T-helper 2 cell treated with Interferon-gamma antibody and Interleukin-4, amounts not matched to agents 5 μg/mL and 100 μg/mL, for 36 hours (primary cell): Measurements from ENCODE around the gene PHACTR3.

Source experiments
- DNase-seq: peaks from one replicate; pipeline ENCODE4 v3.0.0; 2021; ENCODE audit warnings: low spot score
- H3K27ac Mint-ChIP-seq: one replicate; pipeline ENCODE4 v1.8.0; 2021; ENCODE audit warnings: mild to moderate bottlenecking, mixed read lengths
- H3K27me3 Mint-ChIP-seq: one replicate; pipeline ENCODE4 v1.8.0; 2021; ENCODE audit warnings: low read depth, mixed read lengths
- H3K36me3 Mint-ChIP-seq: one replicate; pipeline ENCODE4 v1.8.0; 2021; ENCODE audit warnings: low read depth, mixed read lengths
- H3K4me1 Mint-ChIP-seq: one replicate; pipeline ENCODE4 v1.8.0; 2021; ENCODE audit warnings: low read depth, mixed read lengths
- H3K4me3 Mint-ChIP-seq: one replicate; pipeline ENCODE4 v1.8.0; 2022; ENCODE audit warnings: mild to moderate bottlenecking, moderate library complexity, mixed read lengths
- H3K9me3 Mint-ChIP-seq: one replicate; pipeline ENCODE4 v1.8.0; 2021; ENCODE audit warnings: mixed read lengths

Gene PHACTR3

GRCh38 chr20:59628171-59628570, 23.8 kb downstream of the PHACTR3 start:
- Mint-ChIP-seq H3K27me3 (no peaks in the 10 kb centered on the region), H3K36me3 (no peaks in the 10 kb centered on the region), H3K4me1 (no peaks in the 10 kb centered on the region), H3K27ac (no peak overlapping the region), H3K4me3 (no peak overlapping the region), H3K9me3 (no peaks in the 10 kb centered on the region)
- no peak for DNase-seq

DNA sequence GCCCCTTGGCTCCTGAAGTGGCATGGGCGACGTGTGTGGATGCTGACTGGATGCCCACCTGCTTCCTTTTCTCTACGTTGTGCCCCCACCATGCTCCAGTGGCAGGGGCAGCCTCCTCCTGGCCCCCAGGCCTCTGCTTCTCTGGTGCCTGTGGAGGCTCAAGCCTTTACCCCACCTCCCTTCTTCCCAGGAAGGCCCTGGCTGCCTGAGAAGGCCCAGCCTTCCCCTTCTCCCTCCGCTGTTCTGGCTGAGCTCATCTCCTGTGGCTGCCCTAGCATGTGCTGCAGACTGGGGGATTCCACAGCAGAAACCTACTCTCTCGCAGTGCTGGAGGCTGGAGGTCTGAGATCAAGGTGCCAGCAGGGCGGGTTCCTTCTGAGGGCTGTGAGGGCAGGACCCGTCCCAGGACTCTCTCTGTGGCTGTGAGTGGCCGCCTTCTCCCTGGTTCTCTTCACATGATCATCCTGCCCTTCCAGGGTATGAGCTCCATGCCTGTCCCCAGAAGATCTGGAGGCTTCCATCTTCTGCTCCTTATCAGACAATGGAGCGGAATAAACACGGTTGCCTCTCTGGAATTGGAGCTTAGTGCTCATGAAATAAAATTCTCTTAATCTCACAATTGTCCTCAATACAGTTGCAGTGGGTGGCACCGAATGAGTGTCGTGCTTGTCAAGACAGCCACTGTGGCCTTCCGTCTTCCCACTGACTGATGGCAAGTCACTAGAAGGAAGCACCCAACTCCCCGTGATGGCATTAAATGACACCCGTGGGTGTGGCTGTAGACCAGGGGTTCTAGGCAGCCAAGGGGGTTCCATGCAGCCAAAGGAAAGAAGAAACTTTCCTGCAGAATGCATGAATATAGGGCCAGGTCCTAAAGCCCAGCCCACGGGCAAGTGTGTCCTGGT, 25.1 kb downstream of the PHACTR3 start:
- Mint-ChIP-seq H3K4me3 (no peak overlapping the region), H3K36me3 (no peaks in the 10 kb centered on the region), H3K4me1 (no peaks in the 10 kb centered on the region), H3K27me3 (no peaks in the 10 kb centered on the region), H3K27ac (no peak overlapping the region), H3K9me3 (no peaks in the 10 kb centered on the region)
- DNase-seq: no peak

GRCh38 chr20:59630526-59630925, 26.2 kb downstream of the PHACTR3 start:
- no peaks in the 10 kb centered on the region for H3K4me1 Mint-ChIP-seq
- DNase-seq: no peak
- peak overlapping the region; percentile 1 for H3K27ac Mint-ChIP-seq
- H3K9me3 Mint-ChIP-seq: no peaks in the 10 kb centered on the region
- H3K4me3 Mint-ChIP-seq: no peak overlapping the region
- H3K36me3 Mint-ChIP-seq: no peaks in the 10 kb centered on the region
- H3K27me3 Mint-ChIP-seq: no peaks in the 10 kb centered on the region

GRCh38 chr20:59631751-59632540, 27.6 kb downstream of the PHACTR3 start:
- H3K27me3 Mint-ChIP-seq: no peaks in the 10 kb centered on the region
- no peaks in the 10 kb centered on the region for H3K36me3 Mint-ChIP-seq
- H3K4me3 Mint-ChIP-seq: no peak overlapping the region
- H3K27ac Mint-ChIP-seq: no peak overlapping the region
- DNase-seq: no peak
- no peaks in the 10 kb centered on the region for H3K9me3 Mint-ChIP-seq
- no peaks in the 10 kb centered on the region for H3K4me1 Mint-ChIP-seq

GRCh38 chr20:59632541-59633113, 28.3 kb downstream of the PHACTR3 start:
- no peaks in the 10 kb centered on the region for H3K36me3 Mint-ChIP-seq
- H3K4me1 Mint-ChIP-seq: no peaks in the 10 kb centered on the region

GRCh38 chr20:59633656-59634251, 29.4 kb downstream of the PHACTR3 start:
- no peak overlapping the region for H3K27ac Mint-ChIP-seq
- no peaks in the 10 kb centered on the region for H3K36me3 Mint-ChIP-seq
- H3K4me3 Mint-ChIP-seq: no peak overlapping the region
- DNase-seq: no peak
- H3K27me3 Mint-ChIP-seq: no peaks in the 10 kb centered on the region
- H3K9me3 Mint-ChIP-seq: no peaks in the 10 kb centered on the region
- no peaks in the 10 kb centered on the region for H3K4me1 Mint-ChIP-seq

More at GRCh38 chr20:59632541-59633113, 28.3 kb downstream of the PHACTR3 start:
- no peak overlapping the region for H3K27ac Mint-ChIP-seq
- H3K4me3 Mint-ChIP-seq: no peak overlapping the region
- no peak for DNase-seq
- H3K27me3 Mint-ChIP-seq: no peaks in the 10 kb centered on the region
- no peaks in the 10 kb centered on the region for H3K9me3 Mint-ChIP-seq

DNA sequence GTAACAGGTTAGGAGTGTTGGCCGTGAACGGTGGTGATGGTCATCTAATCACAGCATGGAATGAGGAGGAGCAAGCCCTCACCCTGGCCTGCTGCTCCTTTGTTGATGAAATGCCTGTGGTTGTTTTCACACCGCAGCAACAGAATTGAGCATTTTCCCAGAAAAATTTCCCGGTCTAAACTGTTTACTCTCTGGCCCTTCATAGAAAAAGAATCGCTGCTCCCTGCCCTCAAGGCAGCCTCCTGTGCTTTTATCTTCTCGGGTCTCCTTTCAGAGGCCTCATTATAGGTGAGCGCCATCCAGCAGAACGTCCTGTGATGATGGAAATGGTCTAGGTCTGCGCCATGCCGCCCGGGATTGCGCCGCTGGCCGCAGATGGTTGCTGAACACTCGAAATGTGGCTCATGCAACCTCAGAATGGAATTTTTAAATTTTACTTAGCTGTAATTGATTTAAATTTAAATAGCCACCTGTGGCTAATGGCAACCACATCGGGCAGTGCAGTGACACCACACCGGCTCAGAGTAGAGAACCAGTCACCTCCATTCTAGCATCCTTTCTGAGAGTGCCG, 30.2 kb downstream of the PHACTR3 start:
- no peaks in the 10 kb centered on the region for H3K4me1 Mint-ChIP-seq
- no peaks in the 10 kb centered on the region for H3K36me3 Mint-ChIP-seq
- no peaks in the 10 kb centered on the region for H3K9me3 Mint-ChIP-seq
- DNase-seq: no peak
- H3K4me3 Mint-ChIP-seq: no peak overlapping the region
- no peaks in the 10 kb centered on the region for H3K27me3 Mint-ChIP-seq
- no peak overlapping the region for H3K27ac Mint-ChIP-seq

- no peaks in the 10 kb centered on the region for H3K4me1 Mint-ChIP-seq
- no peaks in the 10 kb centered on the region for H3K36me3 Mint-ChIP-seq
- no peaks in the 10 kb centered on the region for H3K27me3 Mint-ChIP-seq
- H3K4me3 Mint-ChIP-seq: no peak overlapping the region
- no peak overlapping the region for H3K27ac Mint-ChIP-seq
- no peaks in the 10 kb centered on the region for H3K9me3 Mint-ChIP-seq
- no peak for DNase-seq
Observed at GRCh38 chr20:59636766-59637370, 32.5 kb downstream of the PHACTR3 start.

DNA sequence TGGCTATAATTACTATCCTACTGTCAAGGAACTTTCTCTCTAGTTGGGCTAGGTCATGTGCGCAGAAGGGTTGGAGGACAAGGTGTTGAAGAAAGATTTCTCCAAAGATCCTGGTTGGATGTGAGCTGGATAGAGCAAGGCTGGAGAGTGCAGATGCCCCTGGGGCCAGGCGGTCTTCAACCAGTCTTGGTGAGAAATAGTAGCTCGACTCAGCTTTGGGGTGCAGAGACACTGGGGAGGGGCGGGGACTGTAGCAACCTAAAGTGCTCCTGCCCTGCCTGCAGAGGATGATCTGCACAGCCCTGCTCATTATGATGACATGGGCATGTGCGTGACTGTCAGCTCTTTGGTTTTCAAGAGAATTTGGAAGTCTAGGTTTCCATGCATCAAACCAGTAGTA, 35.9 kb downstream of the PHACTR3 start:
- Mint-ChIP-seq H3K9me3 (no peaks in the 10 kb centered on the region), H3K36me3 (no peaks in the 10 kb centered on the region), H3K27me3 (no peaks in the 10 kb centered on the region), H3K27ac (no peak overlapping the region), H3K4me1 (no peaks in the 10 kb centered on the region), H3K4me3 (no peak overlapping the region)
- DNase-seq: no peak

GRCh38 chr20:59643615-59644061, 39.3 kb downstream of the PHACTR3 start:
- Mint-ChIP-seq H3K4me1 (no peaks in the 10 kb centered on the region), H3K36me3 (no peaks in the 10 kb centered on the region), H3K4me3 (no peak overlapping the region), H3K27me3 (no peaks in the 10 kb centered on the region), H3K27ac (no peak overlapping the region), H3K9me3 (no peaks in the 10 kb centered on the region)
- DNase-seq: no peak

- DNase-seq: no peak
- Mint-ChIP-seq H3K27me3 (no peaks in the 10 kb centered on the region), H3K4me1 (no peaks in the 10 kb centered on the region), H3K9me3 (no peaks in the 10 kb centered on the region), H3K4me3 (no peak overlapping the region), H3K27ac (no peak overlapping the region), H3K36me3 (no peaks in the 10 kb centered on the region)
Observed at GRCh38 chr20:59644371-59644939, 40.1 kb downstream of the PHACTR3 start.

DNA sequence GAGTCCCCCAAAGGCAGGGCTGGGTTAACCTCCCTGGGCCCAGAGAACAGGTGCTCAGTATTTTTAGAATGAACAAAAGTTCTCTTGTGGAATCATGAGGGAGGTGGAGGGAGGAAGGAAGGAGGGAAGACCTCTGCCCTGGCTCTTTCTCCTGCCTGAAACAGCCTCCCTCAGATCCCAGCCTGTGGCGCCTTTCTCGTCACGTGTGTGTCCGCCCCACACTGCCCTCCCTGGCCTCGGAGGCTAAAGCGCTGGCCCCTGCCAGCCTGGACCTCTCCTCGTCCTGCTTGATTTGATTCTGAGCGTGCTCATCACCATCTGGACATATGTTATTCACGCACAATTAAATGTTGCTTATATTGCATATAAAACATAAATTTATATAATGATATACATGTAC, 40.9 kb downstream of the PHACTR3 start:
- no peak overlapping the region for H3K27ac Mint-ChIP-seq
- H3K4me1 Mint-ChIP-seq: no peaks in the 10 kb centered on the region
- H3K4me3 Mint-ChIP-seq: no peak overlapping the region
- no peaks in the 10 kb centered on the region for H3K9me3 Mint-ChIP-seq
- DNase-seq: no peak
- no peaks in the 10 kb centered on the region for H3K27me3 Mint-ChIP-seq
- no peaks in the 10 kb centered on the region for H3K36me3 Mint-ChIP-seq

DNA sequence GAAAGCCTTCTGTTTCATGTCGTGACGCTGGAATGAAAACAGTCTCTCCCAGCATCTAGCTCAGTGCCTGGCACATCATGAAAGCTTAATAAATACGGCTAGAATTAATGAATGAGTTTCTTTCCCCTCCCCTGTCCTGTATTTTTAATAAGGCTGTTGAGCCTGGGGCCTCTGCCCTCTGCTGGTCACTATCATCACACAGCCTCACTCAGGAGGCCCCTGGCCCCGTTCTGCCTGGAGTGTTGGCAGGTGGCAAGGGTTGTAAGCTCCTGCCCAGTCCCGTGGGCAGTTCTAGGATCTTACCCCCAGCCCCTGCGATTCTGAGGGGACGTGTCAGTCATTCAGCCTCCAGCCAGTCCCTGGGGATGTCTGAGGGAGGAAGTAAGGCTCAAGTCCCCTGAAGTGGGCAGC, 41.4 kb downstream of the PHACTR3 start:
- no peaks in the 10 kb centered on the region for H3K4me1 Mint-ChIP-seq
- no peaks in the 10 kb centered on the region for H3K9me3 Mint-ChIP-seq
- no peaks in the 10 kb centered on the region for H3K36me3 Mint-ChIP-seq
- H3K27me3 Mint-ChIP-seq: no peaks in the 10 kb centered on the region
- no peak for DNase-seq
- no peak overlapping the region for H3K27ac Mint-ChIP-seq
- H3K4me3 Mint-ChIP-seq: no peak overlapping the region
